HG02571 (cell line): ENCODE data around the gene UNC45B.
A peak's percentile ranks its signal among the peaks of the same experiment; 100 is the strongest.
"Not testable (repeated sequence)": the region's sequence is repeated elsewhere in the genome, so short reads cannot be mapped to it uniquely, and the experiment has no call there.

Experiments
- ATAC-seq: cut with Tn5 transposase; IDR thresholded peaks from one replicate; pipeline ENCODE4 v1.9.1; 2021; ENCODE audit warnings: mild to moderate bottlenecking, moderate library complexity; ENCODE audit not compliant: unreplicated experiment

UNC45B gene

GRCh38 chr17:35147375-35147905 is at the start of gene UNC45B:
UNC45B (plus strand) TSS chr17:35147817; CDS start chr17:35148264, 447 bp downstream.
- no peak for ATAC-seq

GRCh38 chr17:35099908-35100307 is 47.7 kb upstream of the UNC45B start:
- no peak for ATAC-seq

GRCh38 chr17:35101036-35101435 is 46.6 kb upstream of the UNC45B start:
- ATAC-seq, result no peak

GRCh38 chr17:35101725-35102124 is 45.9 kb upstream of the UNC45B start:
- no peak for ATAC-seq

GRCh38 chr17:35103271-35103670 is 44.3 kb upstream of the UNC45B start:
- no peak for ATAC-seq

GRCh38 chr17:35104844-35105450 is 42.7 kb upstream of the UNC45B start:
- no peak for ATAC-seq

- ATAC-seq, result not testable (repeated sequence)
Observed at GRCh38 chr17:35110791-35111190, 36.8 kb upstream of the UNC45B start.

GRCh38 chr17:35116845-35117244 is 30.8 kb upstream of the UNC45B start:
- ATAC-seq, result no peak

GRCh38 chr17:35117984-35118383 is 29.6 kb upstream of the UNC45B start:
- no peak for ATAC-seq

GRCh38 chr17:35119370-35120165 is 28.0 kb upstream of the UNC45B start, which contains the start of gene RAD51D:
RAD51D (minus strand) TSS chr17:35119860; CDS start chr17:35119613, 247 bp downstream.
- peak; percentile 66 for ATAC-seq

GRCh38 chr17:35121315-35121714 is 26.3 kb upstream of the UNC45B start, which contains the start of gene FNDC8:
FNDC8 (plus strand) TSS chr17:35121615; CDS start chr17:35121694, 79 bp downstream.
- no peak for ATAC-seq

- no peak for ATAC-seq
Observed at GRCh38 chr17:35127751-35128514, 19.7 kb upstream of the UNC45B start.

- no peak for ATAC-seq
Observed at GRCh38 chr17:35129154-35129972, 18.3 kb upstream of the UNC45B start.

- no peak for ATAC-seq
Observed at GRCh38 chr17:35129973-35130351, 17.7 kb upstream of the UNC45B start.

GRCh38 chr17:35130392-35130791 is 17.2 kb upstream of the UNC45B start:
- ATAC-seq, result no peak

- no peak for ATAC-seq
Observed at GRCh38 chr17:35132099-35132498, 15.5 kb upstream of the UNC45B start.

GRCh38 chr17:35132816-35133550 is 14.6 kb upstream of the UNC45B start:
- no peak for ATAC-seq

GRCh38 chr17:35135322-35135721 is 12.3 kb upstream of the UNC45B start:
- no peak for ATAC-seq

- no peak for ATAC-seq
Observed at GRCh38 chr17:35138218-35138617, 9.4 kb upstream of the UNC45B start.
